HL-60/S4 (cell line): ENCODE data around the gene SESN2.

Experiments used
- in situ Hi-C: fragments of 300-500 bp; cut with MboI; formaldehyde crosslinking; loops from 2 replicates; pipeline ENCODE4 v1.14.3; 2022; ENCODE audit warnings: low sequenced_read_pairs

SESN2 gene

DNA sequence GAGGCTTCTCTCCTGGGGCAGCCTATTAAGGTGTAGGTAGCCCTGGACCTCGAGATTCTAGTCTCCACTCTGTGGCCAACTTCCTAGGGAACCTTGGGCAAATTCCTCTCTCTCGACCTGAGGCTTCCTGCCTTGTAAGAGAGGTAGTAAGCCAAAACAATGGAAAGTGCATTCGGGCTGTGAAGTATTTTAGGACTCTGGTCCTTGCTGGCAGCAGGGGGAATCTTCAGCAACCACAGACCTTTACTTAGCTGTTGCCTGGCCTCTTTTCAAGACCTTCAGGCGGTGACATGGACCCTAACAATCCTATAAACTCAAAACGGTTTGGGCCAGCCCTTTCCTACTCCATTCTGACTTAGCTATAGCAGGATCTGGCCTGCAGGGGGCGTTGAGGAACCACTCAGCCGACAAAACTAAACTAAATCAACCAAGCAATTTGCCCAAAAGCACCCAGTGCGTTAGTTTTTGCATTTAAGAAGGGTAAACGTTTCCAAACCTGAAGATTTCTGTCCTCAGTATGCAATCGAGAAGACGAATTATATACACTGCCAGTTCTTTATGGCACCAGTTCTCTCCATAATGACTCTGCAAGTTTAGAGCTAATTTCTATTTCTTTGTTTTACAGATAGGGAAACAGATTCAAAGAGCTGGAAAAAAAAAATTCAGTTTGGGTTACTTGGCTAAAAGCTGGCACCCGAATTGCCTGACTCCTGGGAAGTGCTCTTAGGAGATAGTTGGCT lies 10.9 kb upstream of the SESN2 start:
- in situ Hi-C loops = loop anchor here (25.0 kb wide), 1 partner anchor 614 kb away; no protein-coding TSS in a partner anchor

- in situ Hi-C loops = loop anchor here (25.0 kb wide), 1 partner anchor 613 kb away; no protein-coding TSS in a partner anchor
Measured at GRCh38 chr1:28249013-28249865, 10.1 kb upstream of the SESN2 start.

DNA sequence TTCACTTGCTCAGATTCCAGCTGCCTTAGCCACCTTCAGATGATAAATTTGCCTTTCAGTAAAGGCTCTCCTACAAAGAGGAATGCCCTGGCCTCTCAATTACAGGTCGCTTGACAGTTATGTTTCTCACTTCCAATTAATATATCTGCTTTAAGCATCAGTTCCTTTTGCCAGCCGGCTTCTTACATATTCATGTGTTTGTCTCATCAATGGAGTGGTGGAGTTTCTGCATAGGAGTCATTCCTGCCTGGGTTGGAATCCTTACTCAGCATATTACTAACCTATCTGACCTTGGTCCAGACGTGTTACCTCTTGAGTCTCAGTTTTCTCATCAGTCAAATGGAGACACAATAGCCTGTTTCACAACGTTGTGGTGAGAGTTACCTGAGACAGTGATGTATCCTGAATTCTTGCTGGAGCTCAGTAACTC lies 9.4 kb upstream of the SESN2 start:
- in situ Hi-C loops = loop anchor here (25.0 kb wide), 1 partner anchor 612 kb away; no protein-coding TSS in a partner anchor

GRCh38 chr1:28256197-28256827 lies 3.0 kb upstream of the SESN2 start:
- in situ Hi-C loops = no loop called here

- in situ Hi-C loops = no loop called here
Measured at GRCh38 chr1:28257736-28258135, 1.6 kb upstream of the SESN2 start.

GRCh38 chr1:28258628-28259251 lies 578 bp upstream of the SESN2 start:
- in situ Hi-C loops = no loop called here

GRCh38 chr1:28259934-28260802 lies 850 bp downstream of the SESN2 start:
- in situ Hi-C loops = no loop called here

DNA sequence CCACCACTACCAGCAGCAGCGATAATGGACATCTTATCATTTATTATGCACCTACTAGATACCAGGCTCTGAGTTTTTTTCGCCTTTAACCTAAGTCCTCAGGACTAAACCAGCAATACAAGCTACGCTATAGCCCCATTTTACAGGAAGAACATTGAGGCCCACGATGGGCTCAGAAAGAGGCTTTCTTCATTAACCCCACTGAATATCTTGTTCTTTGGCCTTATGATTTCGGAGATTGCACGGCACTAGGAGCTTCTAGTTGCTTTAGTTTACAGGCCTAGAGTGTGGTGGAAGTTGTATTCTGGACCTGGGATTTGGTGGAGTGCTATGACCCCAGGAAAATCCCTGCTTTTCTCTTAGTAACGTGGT lies 1.5 kb downstream of the SESN2 start:
- in situ Hi-C loops = no loop called here

GRCh38 chr1:28264897-28265296 lies 5.6 kb downstream of the SESN2 start:
- in situ Hi-C loops = no loop called here

GRCh38 chr1:28265577-28265976 lies 6.3 kb downstream of the SESN2 start:
- in situ Hi-C loops = no loop called here

- in situ Hi-C loops = no loop called here
Measured at GRCh38 chr1:28266920-28267322, 7.6 kb downstream of the SESN2 start.

DNA sequence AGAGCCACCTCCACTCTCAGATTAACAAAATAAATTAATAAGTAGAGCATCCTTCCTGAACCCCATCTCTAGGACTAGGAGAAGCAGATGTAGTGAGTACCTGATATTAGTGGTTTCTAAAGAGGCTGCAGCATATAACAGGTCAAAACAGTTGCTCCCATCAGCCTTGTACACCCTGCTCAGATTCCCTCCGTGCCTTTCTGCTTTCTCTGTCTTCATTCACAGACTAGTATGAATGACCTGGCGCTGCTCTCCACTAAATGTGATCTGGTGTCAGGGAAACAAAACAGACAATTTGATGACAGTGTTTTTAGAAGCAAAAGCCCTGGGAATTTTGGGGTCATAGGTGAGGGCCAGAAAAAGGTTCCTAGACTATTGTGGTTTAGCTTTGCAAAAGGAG lies 8.3 kb downstream of the SESN2 start:
- in situ Hi-C loops = no loop called here

DNA sequence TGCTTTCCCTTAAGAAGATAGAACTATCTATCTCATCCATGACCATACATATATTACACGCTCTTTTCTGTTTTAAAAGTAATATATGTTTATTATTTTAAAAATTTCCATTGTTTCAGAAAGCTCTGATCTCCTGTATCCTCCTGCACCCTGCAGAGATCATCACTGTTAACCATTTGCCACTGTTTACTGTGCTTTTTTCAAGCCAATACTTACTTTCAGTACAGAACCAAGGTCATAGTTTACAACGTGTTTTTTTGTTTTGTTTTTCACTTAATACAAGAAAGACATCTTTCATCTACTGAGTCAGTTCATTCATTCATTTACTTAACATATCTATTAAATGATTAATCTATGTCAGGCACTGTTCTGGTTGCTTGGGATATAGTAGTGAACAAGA lies 10.2 kb downstream of the SESN2 start:
- in situ Hi-C loops = no loop called here

GRCh38 chr1:28272215-28272852 lies 13.0 kb downstream of the SESN2 start:
- in situ Hi-C loops = no loop called here

DNA sequence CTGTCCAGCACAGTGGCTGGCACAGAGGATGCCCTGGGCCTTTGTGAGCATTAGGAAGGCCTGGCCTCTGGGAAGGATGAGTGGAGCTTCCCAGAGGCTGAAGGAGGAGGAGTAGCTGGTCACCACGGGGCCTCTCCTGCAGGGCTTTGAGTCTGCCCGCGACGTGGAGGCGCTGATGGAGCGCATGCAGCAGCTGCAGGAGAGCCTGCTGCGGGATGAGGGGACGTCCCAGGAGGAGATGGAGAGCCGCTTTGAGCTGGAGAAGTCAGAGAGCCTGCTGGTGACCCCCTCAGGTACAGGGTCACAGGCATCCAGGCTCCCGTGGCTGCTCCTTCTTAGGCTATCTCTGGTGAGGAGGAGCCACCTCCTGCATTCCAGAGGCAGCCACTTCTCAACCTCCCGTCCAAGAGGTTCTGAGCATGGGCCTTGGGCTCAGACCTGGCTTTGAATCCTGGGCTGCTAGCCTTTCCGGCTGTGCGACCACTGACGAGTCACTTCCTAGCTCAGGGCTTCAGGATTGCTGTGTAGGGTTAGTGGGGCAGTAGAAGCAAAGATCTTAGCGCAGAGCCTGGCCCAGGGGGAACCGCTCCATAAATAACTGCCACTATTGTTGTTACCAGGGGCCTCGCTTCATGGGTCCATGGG lies 14.0 kb downstream of the SESN2 start:
- in situ Hi-C loops = no loop called here

GRCh38 chr1:28278763-28279162 lies 19.4 kb downstream of the SESN2 start:
- in situ Hi-C loops = no loop called here

- in situ Hi-C loops = no loop called here
Measured at GRCh38 chr1:28279721-28280120, 20.4 kb downstream of the SESN2 start.

DNA sequence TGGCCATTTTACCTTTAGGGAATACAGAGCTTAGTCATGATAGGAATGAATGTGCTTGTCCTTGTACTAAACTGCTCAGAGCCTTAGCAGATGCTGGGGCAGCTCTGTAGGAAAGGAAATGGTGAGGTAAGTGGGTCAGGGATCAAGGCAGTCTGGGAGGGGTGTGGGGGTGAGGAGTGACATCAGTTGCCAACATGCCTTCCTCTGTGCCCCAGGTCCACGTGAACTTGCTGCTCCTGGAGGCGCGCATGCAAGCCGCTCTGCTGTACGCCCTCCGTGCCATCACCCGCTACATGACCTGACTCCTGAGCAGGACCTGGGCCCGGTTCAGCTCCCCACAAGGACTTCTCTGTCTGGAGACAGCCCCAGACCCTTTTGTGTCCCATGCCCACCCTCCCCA lies 21.2 kb downstream of the SESN2 start:
- in situ Hi-C loops = no loop called here

GRCh38 chr1:28280977-28281381 lies 21.7 kb downstream of the SESN2 start:
- in situ Hi-C loops = no loop called here
